Activated naive CD8-positive, alpha-beta T cell treated with anti-CD3 and anti-CD28 coated beads, Interleukin-2, amount 10 ng/mL, durations not matched to agents 7 days and 5 days (primary cell): ENCODE measurements around the gene CAPS2. TPM values are rescaled to one million over a fixed set of nuclear protein-coding genes. Genes with fewer than 3 reads are reported as not detected.

Experiments
- total RNA-seq, 2 experiments: library from RNA; stranded (reverse); gene quantifications; one replicate each; pipeline ENCODE4 v1.2.3, GENCODE V29; 2021

The CAPS2 gene
- total RNA-seq, 2 experiments from 2014 or later: 9.4 to 9.9 TPM

Other genes starting within 250 kb of the CAPS2 start
- gene KCNC2, start 120.5 kb downstream of the CAPS2 start, total RNA-seq: not detected
- not detected for gene GLIPR1L1, start 4.3 kb upstream of the CAPS2 start, total RNA-seq
- gene GLIPR1L2, start 60.8 kb upstream of the CAPS2 start, total RNA-seq: under 1 TPM in 1 of 2 experiments, not detected in 1; 0.28 TPM
- gene GLIPR1, start 150.4 kb upstream of the CAPS2 start, total RNA-seq: 10 to 100 TPM; 57.9 to 63.3 TPM
- gene KRR1, start 181.3 kb upstream of the CAPS2 start, total RNA-seq: 10 to 100 TPM; 59.1 to 70.6 TPM